ENCODE data around the gene ZNF496. TPM values are rescaled to one million over a fixed set of nuclear protein-coding genes. Genes with fewer than 3 reads are reported as not detected.

Gene ZNF496
- total and polyA plus RNA-seq, 2 of the 4 experiments (the other 2 are of a cell fraction) = 11.7 to 16.2 TPM

DNA sequence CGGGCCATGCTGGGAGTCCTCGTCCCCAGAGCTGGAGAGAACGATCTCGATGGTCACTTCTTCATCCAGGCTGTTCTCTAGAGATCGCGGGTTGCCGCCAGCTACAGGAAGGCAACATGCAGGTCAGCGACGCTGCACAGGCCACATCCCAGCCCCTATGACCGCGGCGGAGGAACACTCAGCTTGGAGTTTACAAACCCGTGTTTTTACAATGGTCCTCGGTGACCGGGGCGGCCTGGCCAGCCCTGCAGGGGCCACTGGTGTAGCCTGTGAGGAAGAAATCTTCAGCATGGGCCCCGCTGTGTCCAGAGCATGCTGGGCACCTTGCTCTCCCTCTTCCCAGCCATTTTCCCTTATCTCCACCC, 30.5 kb downstream of the ZNF496 start:
- in situ Hi-C loops (cut with MboI; ENCODE audit: low sequenced_read_pairs) (no loop called here), dilution Hi-C loops (cut with HindIII; ENCODE audit: low sequenced_read_pairs, unreplicated experiment) (no loop called here), intact Hi-C loops (cut with micrococcal nuclease) (no loop called here)
- no peak overlapping the region for H3K4me2 ChIP-seq (ENCODE audit: low read depth, low read length)
- H2BK20ac ChIP-seq (ENCODE audit: low read depth, low read length) = no peak overlapping the region
- H2AK5ac ChIP-seq (ENCODE audit: low read depth, low read length) = no peak overlapping the region
- BruUV-seq (replicated peaks) = no TSS peak
- DNase-seq (no peak), ATAC-seq (ENCODE audit: low read depth) (no peak)
- no peaks in the 10 kb centered on the region for H4K20me1 ChIP-seq (ENCODE audit: insufficient read depth, low read length)
- no peaks in the 10 kb centered on the region for H3K4me1 ChIP-seq (ENCODE audit: control insufficient read depth, insufficient read depth, low read length)
- H2BK15ac ChIP-seq (ENCODE audit: low read depth, low read length) = no peak overlapping the region
- no peak overlapping the region for H3K23ac ChIP-seq (ENCODE audit: low read depth, low read length)
- H3K9me3 ChIP-seq (ENCODE audit: control insufficient read depth, insufficient read depth, low read length) = no peaks in the 10 kb centered on the region
- H2AK9ac ChIP-seq (replicated peaks; ENCODE audit: low read depth, low read length, poor library complexity) = no peak overlapping the region
- H3K18ac ChIP-seq (ENCODE audit: low read depth, low read length) = no peak overlapping the region
- no peak overlapping the region for H2BK120ac ChIP-seq (ENCODE audit: low read depth, low read length)
- H2AFZ ChIP-seq (replicated peaks; ENCODE audit: low read length, poor library complexity) = no peak overlapping the region
- H3K56ac ChIP-seq (ENCODE audit: extremely low read depth, insufficient read depth, low read length) = no peak overlapping the region
- no peak overlapping the region for H2BK5ac ChIP-seq (ENCODE audit: low read depth, low read length, poor library complexity, severe bottlenecking)
- H4K91ac ChIP-seq (ENCODE audit: insufficient read depth, low read depth, low read length) = no peak overlapping the region
- H3K4me3 ChIP-seq (ENCODE audit: insufficient read depth, low read depth, low read length) = no peak overlapping the region
- no peaks in the 10 kb centered on the region for H3K79me1 ChIP-seq (ENCODE audit: low read depth in 1 of 2, low read length in 2 of 2)
- H3K14ac ChIP-seq (replicated peaks; ENCODE audit: low read depth, low read length) = no peak overlapping the region
- no peaks in the 10 kb centered on the region for H3K27me3 ChIP-seq (ENCODE audit: control insufficient read depth, insufficient read depth, low read length)
- 100% methylated on average over 8 of the region's 17 CpGs; no CpG with 5 or more reads in 1 of the 2 experiments for WGBS, 2 experiments (ENCODE audit: extremely low coverage in 2 of 2, insufficient read length in 1 of 2)
- TF ChIP-seq RAD21 (IDR thresholded peaks at IDR 0.05; ENCODE audit: low read length) (no peak), MAFK (IDR thresholded peaks at IDR 0.05; ENCODE audit: low read depth, low read length) (no peak), FOS (IDR thresholded peaks at IDR 0.05; ENCODE audit: low read depth, low read length) (no peak), SMC3 (IDR thresholded peaks at IDR 0.05; ENCODE audit: low read depth, low read length) (no peak), CHD1 (IDR thresholded peaks at IDR 0.05; ENCODE audit: low read depth, low read length) (no peak), RCOR1 (IDR thresholded peaks at IDR 0.05; ENCODE audit: insufficient replicate concordance, low read length) (no peak), NFE2L2 (IDR thresholded peaks at IDR 0.05; ENCODE audit: low read depth, low read length) (no peak), CEBPB (IDR thresholded peaks at IDR 0.05; ENCODE audit: low read depth, low read length) (no peak), POLR2A (IDR thresholded peaks at IDR 0.05; ENCODE audit: low read depth, low read length) (no peak), MXI1 (IDR thresholded peaks at IDR 0.05; ENCODE audit: borderline replicate concordance, low read depth, low read length) (no peak), USF2 (IDR thresholded peaks at IDR 0.05; ENCODE audit: low read depth, low read length) (no peak), MAZ (IDR thresholded peaks at IDR 0.05; ENCODE audit: borderline replicate concordance, low read depth, low read length) (no peak), RFX5 (IDR thresholded peaks at IDR 0.05; ENCODE audit: low read depth, low read length) (no peak), BHLHE40 (IDR thresholded peaks at IDR 0.05; ENCODE audit: low read depth, low read length) (no peak)
- TF ChIP-seq, protein P1, sequence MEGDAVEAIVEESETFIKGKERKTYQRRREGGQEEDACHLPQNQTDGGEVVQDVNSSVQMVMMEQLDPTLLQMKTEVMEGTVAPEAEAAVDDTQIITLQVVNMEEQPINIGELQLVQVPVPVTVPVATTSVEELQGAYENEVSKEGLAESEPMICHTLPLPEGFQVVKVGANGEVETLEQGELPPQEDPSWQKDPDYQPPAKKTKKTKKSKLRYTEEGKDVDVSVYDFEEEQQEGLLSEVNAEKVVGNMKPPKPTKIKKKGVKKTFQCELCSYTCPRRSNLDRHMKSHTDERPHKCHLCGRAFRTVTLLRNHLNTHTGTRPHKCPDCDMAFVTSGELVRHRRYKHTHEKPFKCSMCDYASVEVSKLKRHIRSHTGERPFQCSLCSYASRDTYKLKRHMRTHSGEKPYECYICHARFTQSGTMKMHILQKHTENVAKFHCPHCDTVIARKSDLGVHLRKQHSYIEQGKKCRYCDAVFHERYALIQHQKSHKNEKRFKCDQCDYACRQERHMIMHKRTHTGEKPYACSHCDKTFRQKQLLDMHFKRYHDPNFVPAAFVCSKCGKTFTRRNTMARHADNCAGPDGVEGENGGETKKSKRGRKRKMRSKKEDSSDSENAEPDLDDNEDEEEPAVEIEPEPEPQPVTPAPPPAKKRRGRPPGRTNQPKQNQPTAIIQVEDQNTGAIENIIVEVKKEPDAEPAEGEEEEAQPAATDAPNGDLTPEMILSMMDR (conservative IDR thresholded peaks at IDR 0.05; ENCODE audit: low read depth, low read length) = no peak
- TF ChIP-seq, protein P2, sequence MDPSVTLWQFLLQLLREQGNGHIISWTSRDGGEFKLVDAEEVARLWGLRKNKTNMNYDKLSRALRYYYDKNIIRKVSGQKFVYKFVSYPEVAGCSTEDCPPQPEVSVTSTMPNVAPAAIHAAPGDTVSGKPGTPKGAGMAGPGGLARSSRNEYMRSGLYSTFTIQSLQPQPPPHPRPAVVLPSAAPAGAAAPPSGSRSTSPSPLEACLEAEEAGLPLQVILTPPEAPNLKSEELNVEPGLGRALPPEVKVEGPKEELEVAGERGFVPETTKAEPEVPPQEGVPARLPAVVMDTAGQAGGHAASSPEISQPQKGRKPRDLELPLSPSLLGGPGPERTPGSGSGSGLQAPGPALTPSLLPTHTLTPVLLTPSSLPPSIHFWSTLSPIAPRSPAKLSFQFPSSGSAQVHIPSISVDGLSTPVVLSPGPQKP (IDR thresholded peaks at IDR 0.05; ENCODE audit: borderline replicate concordance, low read depth, low read length) = no peak
- ChIA-PET CTCF (no interaction called here), POLR2A (ENCODE audit: unreplicated experiment) (no interaction called here)
- no peak overlapping the region for H3K27ac ChIP-seq (ENCODE audit: insufficient read depth, low read length)
- H3K9me1 ChIP-seq (ENCODE audit: insufficient read depth, low read length) = no peaks in the 10 kb centered on the region
- no peak overlapping the region for H4K5ac ChIP-seq (ENCODE audit: low read depth, low read length)
- no peak overlapping the region for H3K9ac ChIP-seq (ENCODE audit: low read depth, low read length)
- peaks cover 62% of the 10 kb centered on the region for H3K36me3 ChIP-seq (ENCODE audit: control insufficient read depth, insufficient read depth, low read length)
- H4K8ac ChIP-seq (ENCODE audit: low read depth in 2 of 2, low read length in 2 of 2) = no peak overlapping the region
- H3K4ac ChIP-seq (ENCODE audit: low read depth, low read length) = no peak overlapping the region
